Measurements from ENCODE around the gene USP13. TPM values are rescaled to one million over a fixed set of nuclear protein-coding genes. Genes with fewer than 3 reads are reported as not detected.
A peak's percentile ranks its signal among the peaks of the same experiment; 100 is the strongest.

USP13 gene
- total RNA-seq, 1 experiment from 2014 or later = 27.8 TPM

- no peak overlapping the region for H3K4me3 ChIP-seq (ENCODE audit: low read depth in 2 of 2, low read length in 2 of 2)
- no peaks in the 10 kb centered on the region for H3K36me3 ChIP-seq (ENCODE audit: control insufficient read depth, insufficient read depth, low read length)
- intact Hi-C loops (cut with micrococcal nuclease; ENCODE audit: unreplicated experiment) = no loop called here
- no peak for TF ChIP-seq TCF7L2 (IDR thresholded peaks at IDR 0.05; ENCODE audit: low read depth, low read length)
- TF ChIP-seq SIN3A (IDR thresholded peaks at IDR 0.05; ENCODE audit: borderline replicate concordance, insufficient read depth, low read depth, low read length) = no peak
- no peak for TF ChIP-seq CTCF (IDR thresholded peaks at IDR 0.05)
- no peak for TF ChIP-seq POLR2AphosphoS5 (IDR thresholded peaks at IDR 0.05; ENCODE audit: low read depth, low read length)
- TF ChIP-seq REST (IDR thresholded peaks at IDR 0.05; ENCODE audit: insufficient read depth in 1 of 2, low read depth in 2 of 2, low read length in 1 of 2) = no peak
- ChIA-PET CTCF (no interaction called here), POLR2A (no interaction called here)
- DNase-seq (ENCODE audit: low read depth, low spot score) (no peak), ATAC-seq (peak; percentile 38; the same call in 1 of the 2 replicates)
- no peaks in the 10 kb centered on the region for H3K27me3 ChIP-seq (ENCODE audit: control insufficient read depth, insufficient read depth, low read length)
- no peaks in the 10 kb centered on the region for H3K4me1 ChIP-seq (ENCODE audit: control insufficient read depth, insufficient read depth, low read length)
- no peaks in the 10 kb centered on the region for H3K9me3 ChIP-seq (ENCODE audit: control insufficient read depth, insufficient read depth, low read depth, low read length)
- no peak overlapping the region for H3K27ac ChIP-seq (ENCODE audit: low read length)
- BruUV-seq (replicated peaks) = no TSS peak
- in situ Hi-C loops (cut with HindIII; ENCODE audit: low pct_unique_long_range_greater_than_20kb, low sequenced_read_pairs) = no loop called here
Observed at GRCh38 chr3:179744667-179745066, 91.8 kb downstream of the USP13 start.

- no peaks in the 10 kb centered on the region for H3K9me3 ChIP-seq (ENCODE audit: control insufficient read depth, insufficient read depth, low read depth, low read length)
- CTCF ChIA-PET = no interaction called here
- no peaks in the 10 kb centered on the region for H3K36me3 ChIP-seq (ENCODE audit: control insufficient read depth, insufficient read depth, low read length)
- no peak for DNase-seq (ENCODE audit: low read depth, low spot score)
- intact Hi-C loops (cut with micrococcal nuclease; ENCODE audit: unreplicated experiment) (no loop called here), in situ Hi-C loops (cut with HindIII; ENCODE audit: low pct_unique_long_range_greater_than_20kb, low sequenced_read_pairs) (no loop called here)
- H3K27ac ChIP-seq (ENCODE audit: low read length) = no peak overlapping the region
- POLR2A ChIA-PET = no interaction called here
- no peak for ATAC-seq
- no TSS peak for BruUV-seq (replicated peaks)
- TF ChIP-seq TCF7L2 (IDR thresholded peaks at IDR 0.05; ENCODE audit: low read depth, low read length) (no peak), REST (IDR thresholded peaks at IDR 0.05; ENCODE audit: insufficient read depth in 1 of 2, low read depth in 2 of 2, low read length in 1 of 2) (no peak), SIN3A (IDR thresholded peaks at IDR 0.05; ENCODE audit: borderline replicate concordance, insufficient read depth, low read depth, low read length) (no peak), CTCF (IDR thresholded peaks at IDR 0.05) (no peak), POLR2AphosphoS5 (IDR thresholded peaks at IDR 0.05; ENCODE audit: low read depth, low read length) (no peak)
- H3K27me3 ChIP-seq (ENCODE audit: control insufficient read depth, insufficient read depth, low read length) = no peaks in the 10 kb centered on the region
- no peaks in the 10 kb centered on the region for H3K4me1 ChIP-seq (ENCODE audit: control insufficient read depth, insufficient read depth, low read length)
- no peak overlapping the region for H3K4me3 ChIP-seq (ENCODE audit: low read depth in 2 of 2, low read length in 2 of 2)
Observed at GRCh38 chr3:179745079-179745478, 92.2 kb downstream of the USP13 start.
